ENCODE data around the gene TECTA. TPM values are rescaled to one million over a fixed set of nuclear protein-coding genes. Genes with fewer than 3 reads are reported as not detected.

TECTA gene
- total and polyA plus RNA-seq, 4 donors = 2.1 to 5.5 (median 3.8) TPM

GRCh38 chr11:121117788-121118187 is 16.7 kb downstream of the TECTA start:
- H3K4me1 ChIP-seq (ENCODE audit: control insufficient read depth, insufficient read depth, low read length) = peaks cover 10% of the 10 kb centered on the region
- no peak overlapping the region for H3K27ac ChIP-seq (ENCODE audit: low read depth, low read length)
- 47% methylated on average over 4 of the region's 6 CpGs for WGBS (ENCODE audit: insufficient coverage)
- no peaks in the 10 kb centered on the region for H3K36me3 ChIP-seq (ENCODE audit: control insufficient read depth, insufficient read depth, low read length)
- no peaks in the 10 kb centered on the region for H3K9me3 ChIP-seq (ENCODE audit: control insufficient read depth, insufficient read depth, low read length)
- no peak for DNase-seq (ENCODE audit: low read depth in 4 of 6, low spot score in 6 of 6)
- H3K27me3 ChIP-seq (ENCODE audit: control insufficient read depth, insufficient read depth, low read length) = no peaks in the 10 kb centered on the region
- H3K4me3 ChIP-seq (ENCODE audit: low read depth, low read length) = no peak overlapping the region

- Histone ChIP-seq H3K4me1 (ENCODE audit: control insufficient read depth, insufficient read depth, low read length) (peaks cover 10% of the 10 kb centered on the region), H3K9me3 (ENCODE audit: control insufficient read depth, insufficient read depth, low read length) (no peaks in the 10 kb centered on the region), H3K36me3 (ENCODE audit: control insufficient read depth, insufficient read depth, low read length) (no peaks in the 10 kb centered on the region), H3K4me3 (ENCODE audit: low read depth, low read length) (no peak overlapping the region), H3K27me3 (ENCODE audit: control insufficient read depth, insufficient read depth, low read length) (no peaks in the 10 kb centered on the region), H3K27ac (ENCODE audit: low read depth, low read length) (no peak overlapping the region)
- peak in 2 of 6 donors; percentile 14 to 80 for DNase-seq (ENCODE audit: low read depth in 4 of 6, low spot score in 6 of 6)
- WGBS (ENCODE audit: insufficient coverage) = no CpG with 5 or more reads among the region's 1 CpG
Measured at GRCh38 chr11:121119440-121119839, 18.4 kb downstream of the TECTA start.

GRCh38 chr11:121122328-121122727 is 21.3 kb downstream of the TECTA start:
- no peak for DNase-seq (ENCODE audit: low read depth in 4 of 6, low spot score in 6 of 6)
- H3K4me1 ChIP-seq (ENCODE audit: control insufficient read depth, insufficient read depth, low read length) = peaks cover 14% of the 10 kb centered on the region
- H3K36me3 ChIP-seq (ENCODE audit: control insufficient read depth, insufficient read depth, low read length) = peaks cover 4% of the 10 kb centered on the region
- H3K27me3 ChIP-seq (ENCODE audit: control insufficient read depth, insufficient read depth, low read length) = no peaks in the 10 kb centered on the region
- no peak overlapping the region for H3K27ac ChIP-seq (ENCODE audit: low read depth, low read length)
- no peaks in the 10 kb centered on the region for H3K9me3 ChIP-seq (ENCODE audit: control insufficient read depth, insufficient read depth, low read length)
- no peak overlapping the region for H3K4me3 ChIP-seq (ENCODE audit: low read depth, low read length)
- no CpG with 5 or more reads among the region's 3 CpGs for WGBS (ENCODE audit: insufficient coverage)

GRCh38 chr11:121123496-121124069 is 22.5 kb downstream of the TECTA start:
- Histone ChIP-seq H3K9me3 (ENCODE audit: control insufficient read depth, insufficient read depth, low read length) (no peaks in the 10 kb centered on the region), H3K4me1 (ENCODE audit: control insufficient read depth, insufficient read depth, low read length) (peaks cover 14% of the 10 kb centered on the region), H3K4me3 (ENCODE audit: low read depth, low read length) (no peak overlapping the region), H3K27me3 (ENCODE audit: control insufficient read depth, insufficient read depth, low read length) (no peaks in the 10 kb centered on the region), H3K27ac (ENCODE audit: low read depth, low read length) (no peak overlapping the region), H3K36me3 (ENCODE audit: control insufficient read depth, insufficient read depth, low read length) (peaks cover 13% of the 10 kb centered on the region)
- 37% methylated on average over 6 of the region's 6 CpGs for WGBS (ENCODE audit: insufficient coverage)
- peak in 2 of 6 donors; percentile 39 to 46 for DNase-seq (ENCODE audit: low read depth in 4 of 6, low spot score in 6 of 6)

GRCh38 chr11:121127809-121128208 is 26.8 kb downstream of the TECTA start:
- no peaks in the 10 kb centered on the region for H3K9me3 ChIP-seq (ENCODE audit: control insufficient read depth, insufficient read depth, low read length)
- no peak overlapping the region for H3K27ac ChIP-seq (ENCODE audit: low read depth, low read length)
- no peak for DNase-seq (ENCODE audit: low read depth in 4 of 6, low spot score in 6 of 6)
- peaks cover 17% of the 10 kb centered on the region for H3K36me3 ChIP-seq (ENCODE audit: control insufficient read depth, insufficient read depth, low read length)
- peaks cover 3% of the 10 kb centered on the region for H3K4me1 ChIP-seq (ENCODE audit: control insufficient read depth, insufficient read depth, low read length)
- no peak overlapping the region for H3K4me3 ChIP-seq (ENCODE audit: low read depth, low read length)
- H3K27me3 ChIP-seq (ENCODE audit: control insufficient read depth, insufficient read depth, low read length) = no peaks in the 10 kb centered on the region
- WGBS (ENCODE audit: insufficient coverage) = 95% methylated on average over 30 of the region's 30 CpGs

- Histone ChIP-seq H3K4me3 (ENCODE audit: low read depth, low read length) (no peak overlapping the region), H3K36me3 (ENCODE audit: control insufficient read depth, insufficient read depth, low read length) (peaks cover 17% of the 10 kb centered on the region), H3K27me3 (ENCODE audit: control insufficient read depth, insufficient read depth, low read length) (no peaks in the 10 kb centered on the region), H3K27ac (ENCODE audit: low read depth, low read length) (no peak overlapping the region), H3K9me3 (ENCODE audit: control insufficient read depth, insufficient read depth, low read length) (no peaks in the 10 kb centered on the region), H3K4me1 (ENCODE audit: control insufficient read depth, insufficient read depth, low read length) (peaks cover 3% of the 10 kb centered on the region)
- 97% methylated on average over 26 of the region's 29 CpGs for WGBS (ENCODE audit: insufficient coverage)
- no peak for DNase-seq (ENCODE audit: low read depth in 4 of 6, low spot score in 6 of 6)
Measured at GRCh38 chr11:121129362-121130340, 28.6 kb downstream of the TECTA start.

- Histone ChIP-seq H3K4me1 (ENCODE audit: control insufficient read depth, insufficient read depth, low read length) (no peaks in the 10 kb centered on the region), H3K9me3 (ENCODE audit: control insufficient read depth, insufficient read depth, low read length) (no peaks in the 10 kb centered on the region), H3K27ac (ENCODE audit: low read depth, low read length) (no peak overlapping the region), H3K4me3 (ENCODE audit: low read depth, low read length) (no peak overlapping the region), H3K36me3 (ENCODE audit: control insufficient read depth, insufficient read depth, low read length) (peaks cover 13% of the 10 kb centered on the region), H3K27me3 (ENCODE audit: control insufficient read depth, insufficient read depth, low read length) (no peaks in the 10 kb centered on the region)
- WGBS (ENCODE audit: insufficient coverage) = 78% methylated on average over 2 of the region's 6 CpGs
- DNase-seq (ENCODE audit: low read depth in 4 of 6, low spot score in 6 of 6) = no peak
Measured at GRCh38 chr11:121131656-121132055, 30.6 kb downstream of the TECTA start.

GRCh38 chr11:121132211-121132976 is 31.4 kb downstream of the TECTA start:
- no peak overlapping the region for H3K27ac ChIP-seq (ENCODE audit: low read depth, low read length)

GRCh38 chr11:121134741-121135312 is 33.8 kb downstream of the TECTA start:
- Histone ChIP-seq H3K9me3 (ENCODE audit: control insufficient read depth, insufficient read depth, low read length) (no peaks in the 10 kb centered on the region), H3K4me3 (ENCODE audit: low read depth, low read length) (no peak overlapping the region), H3K36me3 (ENCODE audit: control insufficient read depth, insufficient read depth, low read length) (peaks cover 7% of the 10 kb centered on the region), H3K4me1 (ENCODE audit: control insufficient read depth, insufficient read depth, low read length) (no peaks in the 10 kb centered on the region), H3K27ac (ENCODE audit: low read depth, low read length) (no peak overlapping the region), H3K27me3 (ENCODE audit: control insufficient read depth, insufficient read depth, low read length) (no peaks in the 10 kb centered on the region)
- WGBS (ENCODE audit: insufficient coverage) = 79% methylated on average over 7 of the region's 10 CpGs
- DNase-seq (ENCODE audit: low read depth in 4 of 6, low spot score in 6 of 6) = no peak

More at GRCh38 chr11:121132211-121132976, 31.4 kb downstream of the TECTA start:
- DNase-seq (ENCODE audit: low read depth in 4 of 6, low spot score in 6 of 6) = no peak
- 94% methylated on average over 8 of the region's 13 CpGs for WGBS (ENCODE audit: insufficient coverage)
- H3K36me3 ChIP-seq (ENCODE audit: control insufficient read depth, insufficient read depth, low read length) = peaks cover 13% of the 10 kb centered on the region
- no peaks in the 10 kb centered on the region for H3K9me3 ChIP-seq (ENCODE audit: control insufficient read depth, insufficient read depth, low read length)
- no peaks in the 10 kb centered on the region for H3K4me1 ChIP-seq (ENCODE audit: control insufficient read depth, insufficient read depth, low read length)
- H3K4me3 ChIP-seq (ENCODE audit: low read depth, low read length) = no peak overlapping the region
- no peaks in the 10 kb centered on the region for H3K27me3 ChIP-seq (ENCODE audit: control insufficient read depth, insufficient read depth, low read length)
